CD4-positive, alpha-beta T cell treated with Interleukin-10 for 1 hour (primary cell): Measurements from ENCODE around the gene STK24.
"Not testable (repeated sequence)": the region's sequence is repeated elsewhere in the genome, so short reads cannot be mapped to it uniquely, and the experiment has no call there.

Experiments
- DNase-seq: peaks from one replicate; pipeline ENCODE4 v3.0.0-alpha.2; 2020

The STK24 gene

GRCh38 chr13:98428256-98428966, 148.5 kb downstream of the STK24 start:
- no peak for DNase-seq

- DNase-seq, result no peak
Measured at GRCh38 chr13:98427331-98427995, 149.4 kb downstream of the STK24 start.

- no peak for DNase-seq
Measured at GRCh38 chr13:98423417-98423816, 153.5 kb downstream of the STK24 start.

GRCh38 chr13:98422046-98422445, 154.9 kb downstream of the STK24 start:
- no peak for DNase-seq

GRCh38 chr13:98420554-98421175, 156.2 kb downstream of the STK24 start:
- DNase-seq, result no peak

- DNase-seq, result no peak
Measured at GRCh38 chr13:98419786-98420553, 156.9 kb downstream of the STK24 start.

GRCh38 chr13:98416408-98416807, 160.5 kb downstream of the STK24 start:
- DNase-seq, result no peak

GRCh38 chr13:98415326-98416070, 161.4 kb downstream of the STK24 start:
- no peak for DNase-seq

GRCh38 chr13:98413796-98414195, 163.1 kb downstream of the STK24 start:
- DNase-seq, result no peak

- DNase-seq, result not testable (repeated sequence)
Measured at GRCh38 chr13:98413278-98413677, 163.6 kb downstream of the STK24 start.

GRCh38 chr13:98411617-98412265, 165.2 kb downstream of the STK24 start:
- DNase-seq, result no peak

- DNase-seq, result no peak
Measured at GRCh38 chr13:98411013-98411412, 165.9 kb downstream of the STK24 start.

- DNase-seq, result no peak
Measured at GRCh38 chr13:98410612-98411011, 166.3 kb downstream of the STK24 start.

- DNase-seq, result no peak
Measured at GRCh38 chr13:98409281-98409680, 167.6 kb downstream of the STK24 start.

GRCh38 chr13:98407575-98407974, 169.3 kb downstream of the STK24 start:
- no peak for DNase-seq

GRCh38 chr13:98406971-98407370, 169.9 kb downstream of the STK24 start:
- no peak for DNase-seq

GRCh38 chr13:98406427-98406826, 170.5 kb downstream of the STK24 start:
- DNase-seq, result no peak

GRCh38 chr13:98405690-98406344, 171.1 kb downstream of the STK24 start:
- DNase-seq, result no peak

- no peak for DNase-seq
Measured at GRCh38 chr13:98405107-98405571, 171.8 kb downstream of the STK24 start.

- DNase-seq, result no peak
Measured at GRCh38 chr13:98403076-98403475, 173.8 kb downstream of the STK24 start.

GRCh38 chr13:98401934-98402333, 175.0 kb downstream of the STK24 start:
- DNase-seq, result no peak
